GM12874 (cell line): ENCODE measurements around the gene B4GALT6.

ENCODE experiments used
- CTCF ChIP-seq: IDR thresholded peaks from 2 replicates; pipeline ENCODE4 v1.5.1; 2011; ENCODE audit warnings: low read depth, mild to moderate bottlenecking, control low read depth, low read length, moderate library complexity; ENCODE audit not compliant: insufficient read depth

The B4GALT6 gene

GRCh38 chr18:31645411-31645810 lies 39.0 kb downstream of the B4GALT6 start:
- TF ChIP-seq CTCF, result no peak

GRCh38 chr18:31643003-31643402 lies 41.4 kb downstream of the B4GALT6 start:
- TF ChIP-seq CTCF, result no peak

GRCh38 chr18:31637445-31637844 lies 46.9 kb downstream of the B4GALT6 start:
- TF ChIP-seq CTCF, result no peak

GRCh38 chr18:31636387-31636786 lies 48.0 kb downstream of the B4GALT6 start:
- TF ChIP-seq CTCF, result no peak

GRCh38 chr18:31634331-31634713 lies 50.1 kb downstream of the B4GALT6 start:
- no peak for TF ChIP-seq CTCF

- TF ChIP-seq CTCF, result no peak
These were observed 50.7 kb downstream of the B4GALT6 start for GRCh38 chr18:31633392-31634330.

- no peak for TF ChIP-seq CTCF
These were observed 52.0 kb downstream of the B4GALT6 start for GRCh38 chr18:31632356-31632755.
